ENCODE results near the gene ZNF446.
A peak's percentile ranks its signal among the peaks of the same experiment; 100 is the strongest.

Gene ZNF446

GRCh38 chr19:58475714-58476497 is at the start of gene ZNF446:
Gene ZNF446, plus strand, starts transcription at chr19:58476352. Its CDS starts 867 bp downstream, at chr19:58477219.
- Histone ChIP-seq H3K27ac (ENCODE audit: low read depth, low read length, poor library complexity, severe bottlenecking) (peak within 1 kb of the TSS; percentile 81), H3K4me3 (ENCODE audit: low read depth, low read length, poor library complexity, severe bottlenecking) (peak within 1 kb of the TSS; percentile 80), H3K9me2 (ENCODE audit: low read depth, low read length) (no peaks in the 10 kb centered on the region), H4K20me1 (ENCODE audit: insufficient read depth, low read length) (no peaks in the 10 kb centered on the region), H3K36me3 (ENCODE audit: insufficient read depth, low read length) (peaks cover 23% of the 10 kb centered on the region), H3K9ac (ENCODE audit: low read length) (peak within 1 kb of the TSS; percentile 94), H3F3A (ENCODE audit: insufficient read depth, low read length) (no peaks in the 10 kb centered on the region), H3K27me3 (ENCODE audit: insufficient read depth, low read length) (no peaks in the 10 kb centered on the region), H3K9me3 (ENCODE audit: low read length) (no peaks in the 10 kb centered on the region), H3K4me1 (ENCODE audit: insufficient read depth, low read length, severe bottlenecking) (peaks cover 19% of the 10 kb centered on the region), H3K4me2 (ENCODE audit: low read length) (peak within 1 kb of the TSS; percentile 94), H3K79me2 (ENCODE audit: insufficient read depth, low read length) (no peaks in the 10 kb centered on the region), H2AFZ (ENCODE audit: low read length) (no peak within 1 kb of the TSS)
- TF ChIP-seq EZH2 (IDR thresholded peaks at IDR 0.05; ENCODE audit: borderline replicate concordance, low read length) (no peak), CTCF (IDR thresholded peaks at IDR 0.05; ENCODE audit: low read length) (no peak)

- Histone ChIP-seq H3K4me1 (ENCODE audit: insufficient read depth, low read length, severe bottlenecking) (no peaks in the 10 kb centered on the region), H2AFZ (ENCODE audit: low read length) (no peak overlapping the region), H3K79me2 (ENCODE audit: insufficient read depth, low read length) (no peaks in the 10 kb centered on the region), H3K36me3 (ENCODE audit: insufficient read depth, low read length) (no peaks in the 10 kb centered on the region; the same call in 1 of the 2 replicates), H3K9me3 (ENCODE audit: low read length) (peaks cover 19% of the 10 kb centered on the region), H3F3A (ENCODE audit: insufficient read depth, low read length) (no peaks in the 10 kb centered on the region), H3K27me3 (ENCODE audit: insufficient read depth, low read length) (no peaks in the 10 kb centered on the region), H3K4me3 (ENCODE audit: low read depth, low read length, poor library complexity, severe bottlenecking) (no peak overlapping the region), H3K27ac (ENCODE audit: low read depth, low read length, poor library complexity, severe bottlenecking) (no peak overlapping the region), H3K9me2 (ENCODE audit: low read depth, low read length) (no peaks in the 10 kb centered on the region), H3K9ac (ENCODE audit: low read length) (no peak overlapping the region), H4K20me1 (ENCODE audit: insufficient read depth, low read length) (no peaks in the 10 kb centered on the region), H3K4me2 (ENCODE audit: low read length) (no peak overlapping the region)
- no peak for TF ChIP-seq EZH2 (IDR thresholded peaks at IDR 0.05; ENCODE audit: borderline replicate concordance, low read length)
- TF ChIP-seq CTCF (IDR thresholded peaks at IDR 0.05; ENCODE audit: low read length): no peak
Measured at GRCh38 chr19:58428617-58429016, 47.5 kb upstream of the ZNF446 start.

- H3K9ac ChIP-seq (ENCODE audit: low read length): no peak overlapping the region
- no peaks in the 10 kb centered on the region for H3K4me1 ChIP-seq (ENCODE audit: insufficient read depth, low read length, severe bottlenecking)
- no peak overlapping the region for H2AFZ ChIP-seq (ENCODE audit: low read length)
- no peak overlapping the region for H3K4me2 ChIP-seq (ENCODE audit: low read length)
- no peaks in the 10 kb centered on the region for H4K20me1 ChIP-seq (ENCODE audit: insufficient read depth, low read length)
- no peak overlapping the region for H3K4me3 ChIP-seq (ENCODE audit: low read depth, low read length, poor library complexity, severe bottlenecking)
- no peak overlapping the region for H3K27ac ChIP-seq (ENCODE audit: low read depth, low read length, poor library complexity, severe bottlenecking)
- no peaks in the 10 kb centered on the region for H3K79me2 ChIP-seq (ENCODE audit: insufficient read depth, low read length)
- no peaks in the 10 kb centered on the region; the same call in 1 of the 2 replicates for H3K36me3 ChIP-seq (ENCODE audit: insufficient read depth, low read length)
- H3K9me2 ChIP-seq (ENCODE audit: low read depth, low read length): no peaks in the 10 kb centered on the region
- peaks cover 31% of the 10 kb centered on the region for H3K9me3 ChIP-seq (ENCODE audit: low read length)
- TF ChIP-seq EZH2 (IDR thresholded peaks at IDR 0.05; ENCODE audit: borderline replicate concordance, low read length) (no peak), CTCF (IDR thresholded peaks at IDR 0.05; ENCODE audit: low read length) (no peak)
- no peaks in the 10 kb centered on the region for H3F3A ChIP-seq (ENCODE audit: insufficient read depth, low read length)
- no peaks in the 10 kb centered on the region for H3K27me3 ChIP-seq (ENCODE audit: insufficient read depth, low read length)
Measured at GRCh38 chr19:58429745-58430144, 46.4 kb upstream of the ZNF446 start.

All from OCI-LY1 (cell line).